Liver (tissue), 2 donors: Measurements from ENCODE around the gene OR10P1.

ENCODE experiments used
- CTCF ChIP-seq: fragments of 150-350 bp; IDR thresholded peaks from 2 replicates; pipeline ENCODE4 v1.5.1; 2017; ENCODE audit warnings: improper control_type of control experiment, low read depth, low read length; ENCODE audit not compliant: missing input control
- YY1 ChIP-seq: IDR thresholded peaks from 2 replicates; pipeline ENCODE4 v1.6.1; 2016; ENCODE audit warnings: antibody characterized with exemption, mild to moderate bottlenecking
- donor health status: healthy.

GRCh38 chr12:55685671-55686070, 49.0 kb downstream of the OR10P1 start:
- no peak for TF ChIP-seq CTCF
- no peak for TF ChIP-seq YY1
